MM.1S (cell line): ENCODE measurements around the gene NDFIP2.

ENCODE experiments used
- EZH2 ChIP-seq: fragments of 300-600 bp; sonication (generic); optimal IDR thresholded peaks from 2 replicates; pipeline ENCODE3; 2017; ENCODE audit warnings: low read depth, mild to moderate bottlenecking, antibody characterized with exemption, low read length, mixed read lengths
- EZH2phosphoT487 ChIP-seq: fragments of 300-600 bp; sonication (generic); IDR thresholded peaks from 2 replicates; pipeline ENCODE4 v1.6.1; 2018; ENCODE audit warnings: antibody characterized with exemption, low read length
- TF ChIP-seq, protein P1 (sequence below): fragments of 300-600 bp; sonication (generic); IDR thresholded peaks from 2 replicates; pipeline ENCODE4 v1.5.1; 2016; ENCODE audit warnings: antibody characterized with exemption, low read length, mixed read lengths

DNA sequence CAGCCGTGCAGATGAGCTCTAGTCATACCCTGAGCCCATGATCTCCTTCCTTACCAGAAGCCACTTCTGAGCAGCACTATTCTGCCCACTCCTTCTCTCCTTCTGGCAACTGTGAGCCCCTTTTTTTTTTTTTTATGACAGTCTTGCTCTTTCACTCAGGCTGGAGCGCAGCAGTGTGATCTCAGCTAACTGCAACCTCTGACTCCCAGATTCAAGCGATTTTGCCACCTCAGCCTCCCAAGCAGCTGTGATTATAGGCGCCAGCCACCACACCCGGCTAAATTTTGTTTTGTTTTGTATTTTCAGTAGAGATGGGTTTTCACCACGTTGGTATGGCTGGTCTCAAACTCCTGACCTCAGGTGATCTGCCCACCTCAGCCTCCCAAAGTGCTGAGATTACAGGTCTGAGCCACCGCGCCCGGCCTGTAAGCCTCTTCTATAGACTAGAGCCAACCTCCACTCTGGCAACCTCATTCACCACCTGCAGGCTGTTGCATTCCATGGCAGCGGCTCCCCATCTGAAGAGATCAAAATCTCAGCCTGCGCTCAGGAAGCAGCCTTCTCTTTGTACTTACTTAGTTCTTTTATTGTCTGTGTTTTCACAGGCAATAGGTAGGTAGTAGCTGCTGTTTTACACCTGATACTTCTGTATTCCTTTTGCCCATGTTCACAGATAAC is 34.8 kb upstream of the NDFIP2 start:
- TF ChIP-seq, protein P1, sequence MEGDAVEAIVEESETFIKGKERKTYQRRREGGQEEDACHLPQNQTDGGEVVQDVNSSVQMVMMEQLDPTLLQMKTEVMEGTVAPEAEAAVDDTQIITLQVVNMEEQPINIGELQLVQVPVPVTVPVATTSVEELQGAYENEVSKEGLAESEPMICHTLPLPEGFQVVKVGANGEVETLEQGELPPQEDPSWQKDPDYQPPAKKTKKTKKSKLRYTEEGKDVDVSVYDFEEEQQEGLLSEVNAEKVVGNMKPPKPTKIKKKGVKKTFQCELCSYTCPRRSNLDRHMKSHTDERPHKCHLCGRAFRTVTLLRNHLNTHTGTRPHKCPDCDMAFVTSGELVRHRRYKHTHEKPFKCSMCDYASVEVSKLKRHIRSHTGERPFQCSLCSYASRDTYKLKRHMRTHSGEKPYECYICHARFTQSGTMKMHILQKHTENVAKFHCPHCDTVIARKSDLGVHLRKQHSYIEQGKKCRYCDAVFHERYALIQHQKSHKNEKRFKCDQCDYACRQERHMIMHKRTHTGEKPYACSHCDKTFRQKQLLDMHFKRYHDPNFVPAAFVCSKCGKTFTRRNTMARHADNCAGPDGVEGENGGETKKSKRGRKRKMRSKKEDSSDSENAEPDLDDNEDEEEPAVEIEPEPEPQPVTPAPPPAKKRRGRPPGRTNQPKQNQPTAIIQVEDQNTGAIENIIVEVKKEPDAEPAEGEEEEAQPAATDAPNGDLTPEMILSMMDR: no peak
- no peak for TF ChIP-seq EZH2
- no peak for TF ChIP-seq EZH2phosphoT487
